Parathyroid adenoma (tissue), 2 donors: ENCODE measurements around the gene CUX1.
"Not testable (repeated sequence)": the region's sequence is repeated elsewhere in the genome, so short reads cannot be mapped to it uniquely, and the experiment has no call there.

Experiments
- H2AFZ ChIP-seq: fragments of 300-600 bp; sonication (generic); one replicate; pipeline ENCODE4 v1.7.0; 2017; ENCODE audit warnings: antibody characterized with exemption, mild to moderate bottlenecking
- H3K27ac ChIP-seq: fragments of 300-600 bp; sonication (generic); one replicate; pipeline ENCODE4 v1.7.0; 2017
- H3K27me3 ChIP-seq: fragments of 300-600 bp; sonication (generic); one replicate; pipeline ENCODE4 v1.7.0; 2017; ENCODE audit warnings: low read length; ENCODE audit not compliant: control insufficient read depth, insufficient read depth
- H3K36me3 ChIP-seq: fragments of 300-600 bp; sonication (generic); one replicate; pipeline ENCODE4 v1.7.0; 2017; ENCODE audit warnings: low read length; ENCODE audit not compliant: control insufficient read depth, insufficient read depth
- H3K4me1 ChIP-seq: fragments of 300-600 bp; sonication (generic); one replicate; pipeline ENCODE4 v1.7.0; 2017; ENCODE audit warnings: control low read depth
- H3K4me2 ChIP-seq: fragments of 300-600 bp; sonication (generic); one replicate; pipeline ENCODE4 v1.7.0; 2017; ENCODE audit warnings: low read length
- H3K4me3 ChIP-seq: fragments of 300-600 bp; sonication (generic); one replicate; pipeline ENCODE4 v1.7.0; 2017; ENCODE audit warnings: low read depth, low read length
- H3K79me2 ChIP-seq: fragments of 300-600 bp; sonication (generic); one replicate; pipeline ENCODE4 v1.7.0; 2017; ENCODE audit warnings: control low read depth
- H3K9ac ChIP-seq: fragments of 300-600 bp; sonication (generic); one replicate; pipeline ENCODE4 v1.7.0; 2017; ENCODE audit warnings: mild to moderate bottlenecking
- H3K9me3 ChIP-seq: fragments of 300-600 bp; sonication (generic); one replicate; pipeline ENCODE4 v1.7.0; 2017; ENCODE audit warnings: low read length; ENCODE audit not compliant: control insufficient read depth
- TF ChIP-seq, protein P1 (sequence below): fragments of 300-600 bp; sonication (generic); IDR thresholded peaks from one replicate; pipeline ENCODE4 v1.7.0; 2017; ENCODE audit warnings: antibody characterized with exemption, mild to moderate bottlenecking
- donor health status: primary hyperparathyroidism.

CUX1 gene

DNA sequence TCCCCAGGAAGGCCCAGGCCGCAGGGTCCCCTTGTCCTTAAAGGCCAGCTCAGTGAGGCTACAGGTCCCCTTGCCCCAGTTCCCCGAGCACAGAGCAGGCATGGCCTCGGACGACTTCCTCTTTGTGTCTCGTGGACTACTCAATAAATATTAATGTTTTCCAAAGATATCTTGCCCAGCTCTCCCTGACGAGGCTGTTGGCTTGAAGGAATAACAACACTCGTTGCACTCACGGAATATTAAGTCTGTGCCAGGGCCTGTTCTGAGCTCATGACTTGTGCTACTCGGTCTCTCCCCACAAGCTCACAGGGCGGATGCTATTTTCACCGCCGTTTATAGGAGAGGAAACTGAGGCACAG, 68.2 kb downstream of the CUX1 start:
- Histone ChIP-seq H3K27me3 (no peaks in the 10 kb centered on the region), H2AFZ (no peak overlapping the region), H3K4me3 (no peak overlapping the region), H3K36me3 (no peaks in the 10 kb centered on the region), H3K27ac (no peak overlapping the region), H3K9me3 (no peaks in the 10 kb centered on the region), H3K4me2 (no peak overlapping the region), H3K9ac (no peak overlapping the region), H3K79me2 (peaks cover 71% of the 10 kb centered on the region), H3K4me1 (peaks cover 6% of the 10 kb centered on the region)
- TF ChIP-seq, protein P1, sequence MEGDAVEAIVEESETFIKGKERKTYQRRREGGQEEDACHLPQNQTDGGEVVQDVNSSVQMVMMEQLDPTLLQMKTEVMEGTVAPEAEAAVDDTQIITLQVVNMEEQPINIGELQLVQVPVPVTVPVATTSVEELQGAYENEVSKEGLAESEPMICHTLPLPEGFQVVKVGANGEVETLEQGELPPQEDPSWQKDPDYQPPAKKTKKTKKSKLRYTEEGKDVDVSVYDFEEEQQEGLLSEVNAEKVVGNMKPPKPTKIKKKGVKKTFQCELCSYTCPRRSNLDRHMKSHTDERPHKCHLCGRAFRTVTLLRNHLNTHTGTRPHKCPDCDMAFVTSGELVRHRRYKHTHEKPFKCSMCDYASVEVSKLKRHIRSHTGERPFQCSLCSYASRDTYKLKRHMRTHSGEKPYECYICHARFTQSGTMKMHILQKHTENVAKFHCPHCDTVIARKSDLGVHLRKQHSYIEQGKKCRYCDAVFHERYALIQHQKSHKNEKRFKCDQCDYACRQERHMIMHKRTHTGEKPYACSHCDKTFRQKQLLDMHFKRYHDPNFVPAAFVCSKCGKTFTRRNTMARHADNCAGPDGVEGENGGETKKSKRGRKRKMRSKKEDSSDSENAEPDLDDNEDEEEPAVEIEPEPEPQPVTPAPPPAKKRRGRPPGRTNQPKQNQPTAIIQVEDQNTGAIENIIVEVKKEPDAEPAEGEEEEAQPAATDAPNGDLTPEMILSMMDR, result no peak

DNA sequence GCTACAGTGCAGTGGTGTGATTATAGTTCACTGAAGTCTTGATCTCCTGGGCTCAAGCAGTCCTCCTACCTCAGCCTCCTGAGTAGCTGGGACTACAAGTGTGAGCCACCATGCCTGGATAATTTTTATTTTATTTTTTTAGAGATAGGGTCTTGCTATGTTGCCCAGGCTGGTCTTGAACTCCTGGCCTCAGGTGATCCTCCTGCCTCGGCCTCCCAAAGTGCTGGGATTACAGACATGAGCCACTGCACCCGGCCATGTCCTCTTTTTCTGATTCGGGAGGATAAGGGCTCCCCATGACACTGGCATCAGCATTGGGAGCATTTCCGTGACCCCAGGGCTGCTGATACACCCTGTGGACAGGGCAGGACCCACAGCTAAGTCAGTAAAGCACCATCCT, 69.9 kb downstream of the CUX1 start:
- H3K27me3 ChIP-seq, H3K9me3 ChIP-seq, H3K4me3 ChIP-seq, H3K27ac ChIP-seq, H3K4me1 ChIP-seq, H3K9ac ChIP-seq, H3K4me2 ChIP-seq, H2AFZ ChIP-seq, H3K36me3 ChIP-seq: not testable (repeated sequence)
- peaks cover 71% of the 10 kb centered on the region for H3K79me2 ChIP-seq

DNA sequence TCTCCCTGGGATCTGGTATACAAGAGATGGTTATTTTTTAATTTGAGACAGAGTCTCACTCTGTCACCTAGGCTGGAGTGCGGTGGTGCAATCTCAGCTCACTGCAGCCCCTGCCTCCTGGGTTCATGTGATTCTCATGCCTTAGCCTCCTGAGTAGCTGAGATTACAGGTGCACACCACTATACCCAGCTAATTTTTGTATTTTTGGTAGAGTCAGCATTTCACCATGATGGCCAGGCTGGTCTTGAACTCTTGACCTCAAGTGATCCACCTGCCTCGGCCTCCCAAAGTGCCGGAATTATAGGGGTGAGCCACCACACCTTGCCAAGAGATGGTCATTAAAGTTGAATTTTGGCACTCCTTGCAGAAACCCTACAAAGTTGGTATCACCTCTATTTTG, 71.1 kb downstream of the CUX1 start:
- H3K36me3 ChIP-seq, H3K9ac ChIP-seq, H3K27me3 ChIP-seq, H2AFZ ChIP-seq, H3K4me3 ChIP-seq, H3K9me3 ChIP-seq, H3K4me1 ChIP-seq, H3K27ac ChIP-seq, H3K4me2 ChIP-seq: not testable (repeated sequence)
- H3K79me2 ChIP-seq, result peaks cover 68% of the 10 kb centered on the region

DNA sequence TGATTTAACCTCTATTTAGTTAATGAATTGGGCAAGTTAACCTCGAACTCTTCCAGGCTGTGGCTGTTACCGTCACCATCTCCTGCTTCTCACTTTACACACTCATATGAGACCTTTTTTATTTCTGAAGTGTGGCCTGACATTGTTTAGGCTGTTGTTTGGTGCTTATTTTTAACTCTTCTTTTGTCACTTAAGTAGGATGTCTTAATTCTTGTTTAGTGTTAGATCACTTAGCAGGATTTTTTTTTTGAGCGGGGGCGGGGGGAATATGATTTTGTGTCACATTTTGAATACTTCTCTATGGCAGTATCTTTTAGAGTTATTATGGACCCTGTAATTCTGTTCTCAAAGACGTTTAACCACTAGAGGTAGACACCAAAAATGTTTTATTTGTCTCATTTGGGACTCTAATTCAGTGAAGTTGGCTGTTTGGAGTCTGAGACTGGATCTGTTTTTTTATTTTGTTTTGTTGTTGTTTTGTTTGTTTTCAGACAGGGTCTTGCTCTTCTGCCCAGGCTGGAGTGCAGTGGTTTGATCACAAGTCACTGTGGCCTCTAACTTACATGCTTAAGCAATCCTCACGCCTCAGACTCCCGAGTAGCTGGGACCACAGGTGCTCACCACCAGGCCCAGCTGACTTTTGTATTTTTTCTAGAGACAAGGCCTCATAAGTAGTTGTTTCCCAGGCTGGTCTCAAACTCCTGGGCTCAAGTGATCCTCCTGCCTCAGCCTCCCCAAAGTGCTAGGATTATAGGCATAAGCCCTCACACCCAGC, 73.5 kb downstream of the CUX1 start:
- Histone ChIP-seq H3K27ac (no peak overlapping the region), H3K9ac (no peak overlapping the region), H2AFZ (no peak overlapping the region), H3K79me2 (peaks cover 60% of the 10 kb centered on the region), H3K4me3 (no peak overlapping the region), H3K4me2 (no peak overlapping the region), H3K36me3 (no peaks in the 10 kb centered on the region), H3K27me3 (no peaks in the 10 kb centered on the region), H3K9me3 (no peaks in the 10 kb centered on the region), H3K4me1 (no peaks in the 10 kb centered on the region)
- TF ChIP-seq, protein P1, result no peak

DNA sequence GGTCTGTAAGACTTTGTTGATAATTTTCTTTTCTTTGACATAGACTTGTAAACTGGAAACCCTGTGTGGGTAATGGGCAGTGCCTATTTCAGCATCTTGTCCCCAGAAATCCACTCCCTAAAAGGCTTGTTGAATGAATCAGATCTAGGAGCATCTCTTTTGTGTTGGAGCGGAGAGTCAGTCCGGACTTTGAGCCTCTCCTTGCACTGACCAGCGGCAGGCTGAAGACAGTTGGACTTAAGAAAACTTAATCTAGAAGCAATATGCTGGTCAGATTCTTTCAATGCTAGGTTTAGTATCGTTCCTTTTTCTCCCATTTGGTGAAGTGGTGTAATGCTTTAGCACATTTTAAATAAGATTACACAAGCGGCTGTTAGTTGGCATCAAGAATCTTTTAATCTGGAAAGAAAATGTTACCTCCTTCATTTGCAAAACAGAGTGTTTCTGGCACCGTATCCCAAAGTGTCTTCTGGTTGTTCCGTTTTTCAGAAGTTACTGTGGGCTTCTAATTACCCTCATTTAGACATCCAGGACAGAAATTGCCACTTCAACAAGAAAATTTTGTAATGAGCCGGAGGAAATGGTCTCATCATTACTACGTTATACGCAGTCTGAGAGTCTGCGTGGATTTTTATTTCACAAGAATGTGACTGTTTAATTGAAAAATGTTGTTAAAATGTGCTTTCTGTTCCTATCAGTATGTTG, 74.7 kb downstream of the CUX1 start:
- peaks cover 56% of the 10 kb centered on the region for H3K79me2 ChIP-seq
- no peak overlapping the region for H3K27ac ChIP-seq
- H2AFZ ChIP-seq, result no peak overlapping the region
- no peaks in the 10 kb centered on the region for H3K4me1 ChIP-seq
- no peaks in the 10 kb centered on the region for H3K9me3 ChIP-seq
- no peak overlapping the region for H3K4me2 ChIP-seq
- H3K36me3 ChIP-seq, result no peaks in the 10 kb centered on the region
- no peaks in the 10 kb centered on the region for H3K27me3 ChIP-seq
- no peak overlapping the region for H3K9ac ChIP-seq
- TF ChIP-seq, protein P1, result no peak
- no peak overlapping the region for H3K4me3 ChIP-seq
